ENCODE results near the gene RUSF1. TPM values are rescaled to one million over a fixed set of nuclear protein-coding genes. Genes with fewer than 3 reads are reported as not detected.

The RUSF1 gene
- total RNA-seq, 8 experiments from 2014 or later: 36.8 to 82.0 (median 56.6) TPM

- in situ Hi-C loops (cut with MboI; ENCODE audit: low pct_unique_long_range_greater_than_20kb in 2 of 9, low sequenced_read_pairs in 9 of 9, unreplicated experiment in 9 of 9): loop anchor here in 3 of 9 experiments (25.0 kb wide), 2 partner anchors 390 to 510 kb away; partner anchors contain the start of genes SETD1A (in 2 of the 3) and ZNF267 (in 1 of the 3)
Measured at GRCh38 chr16:31471875-31472708, 36.1 kb downstream of the RUSF1 start, which contains the start of gene TGFB1I1. TSS of gene TGFB1I1 (plus strand) at chr16:31472152. CDS start at chr16:31472189, 37 bp downstream.

DNA sequence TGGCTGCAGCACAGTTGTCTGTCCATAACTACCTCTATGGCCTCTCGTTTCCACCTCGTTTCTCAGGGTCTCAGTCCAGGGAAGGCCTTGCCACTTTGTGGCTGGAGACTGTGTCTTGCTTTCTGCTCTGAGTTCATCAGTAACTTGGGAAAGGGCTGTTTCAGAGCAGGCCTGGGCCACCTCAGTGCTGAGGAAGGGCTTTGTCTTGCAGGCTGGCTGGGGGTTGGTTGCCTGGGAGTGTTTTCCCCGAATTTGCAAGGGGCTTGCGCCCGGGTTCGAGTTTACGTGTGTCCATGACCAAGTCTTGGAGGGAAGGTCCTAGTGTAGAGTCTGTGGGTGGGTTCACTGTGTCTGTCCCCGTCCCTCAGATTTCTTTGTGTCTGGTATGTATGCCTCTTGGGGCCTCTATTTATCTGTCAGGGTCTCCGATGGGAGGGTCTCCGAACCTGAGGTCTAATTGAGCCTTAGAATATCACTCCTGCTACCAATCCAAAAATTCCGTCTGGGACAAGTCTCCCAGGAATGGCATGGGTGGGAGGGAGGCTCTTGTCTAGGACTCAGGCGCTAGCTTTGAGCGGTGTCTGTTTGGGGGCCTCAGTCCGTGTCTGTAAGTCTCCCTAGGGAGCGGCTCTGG is 36.8 kb downstream of the RUSF1 start:
- H3K4me3 ChIP-seq: peak overlapping the region; percentile 24 to 46 (median 36)
- H3K27ac ChIP-seq: peak overlapping the region in 1 of 2 donors; percentile 27
- in situ Hi-C loops (cut with MboI; ENCODE audit: low pct_unique_long_range_greater_than_20kb in 2 of 9, low sequenced_read_pairs in 9 of 9, unreplicated experiment in 9 of 9): loop anchor here in 3 of 9 experiments (25.0 kb wide), 2 partner anchors 391 to 509 kb away; partner anchors contain the start of genes SETD1A (in 2 of the 3) and ZNF267 (in 1 of the 3)
- ATAC-seq (replicated peaks in 6 of 8): peak in 2 of 8 experiments; percentile 2 to 4
- WGBS, 10 experiments: 0 to 57% (median 36%) methylated on average over 1 to 13 of the region's 15 CpGs; no CpG with 5 or more reads in 2 of the 10 experiments
- peaks cover 8 to 10% of the 10 kb centered on the region in 2 donors for H3K4me1 ChIP-seq (replicated peaks in 1 of 2)

More at GRCh38 chr16:31471875-31472708, 36.1 kb downstream of the RUSF1 start, which contains the start of gene TGFB1I1:
- Histone ChIP-seq H3K27ac (peak within 1 kb of the TSS in 1 of 2 donors; percentile 27), H3K4me1 (replicated peaks in 1 of 2) (peaks cover 10 to 11% of the 10 kb centered on the region in 2 donors), H3K4me3 (peak within 1 kb of the TSS; percentile 24 to 46 (median 36))
- WGBS, 10 experiments: 0 to 1% methylated on average over 1 to 15 of the region's 63 CpGs; no CpG with 5 or more reads in 8 of the 10 experiments
- ATAC-seq (replicated peaks in 6 of 8): peak; percentile 52 to 84 (median 72)

GRCh38 chr16:31470615-31471014 is 37.6 kb downstream of the RUSF1 start:
- no peak overlapping the region for H3K4me3 ChIP-seq
- WGBS, 10 experiments: 50 to 86% (median 64%) methylated on average over 1 to 3 of the region's 3 CpGs; no CpG with 5 or more reads in 3 of the 10 experiments
- no peak for ATAC-seq (replicated peaks in 6 of 8)
- in situ Hi-C loops (cut with MboI; ENCODE audit: low pct_unique_long_range_greater_than_20kb in 2 of 9, low sequenced_read_pairs in 9 of 9, unreplicated experiment in 9 of 9): loop anchor here in 3 of 9 experiments (25.0 kb wide), 2 partner anchors 392 to 508 kb away; partner anchors contain the start of genes SETD1A (in 2 of the 3) and ZNF267 (in 1 of the 3)
- H3K27ac ChIP-seq: no peak overlapping the region
- H3K4me1 ChIP-seq (replicated peaks in 1 of 2): peaks cover 8 to 10% of the 10 kb centered on the region in 2 donors

DNA sequence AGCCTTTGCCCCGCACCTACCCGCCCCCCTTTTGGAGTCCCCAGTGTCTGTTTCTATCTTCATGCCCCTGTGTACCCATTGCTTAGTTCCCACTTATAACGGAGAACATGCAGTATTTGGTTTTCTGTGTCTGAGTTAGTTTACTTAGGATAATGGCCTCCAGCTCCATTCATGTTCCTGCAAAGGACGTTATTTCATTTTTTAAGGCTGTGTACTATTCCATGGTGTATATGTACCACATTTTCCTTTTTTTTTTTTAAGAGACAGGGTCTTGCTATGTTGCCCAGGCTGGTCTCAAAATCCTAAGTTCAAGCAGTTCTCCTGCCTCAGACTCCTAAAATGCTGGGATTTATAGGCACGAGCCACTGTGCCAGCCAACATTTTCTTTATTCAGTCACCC is 40.3 kb downstream of the RUSF1 start:
- ATAC-seq (replicated peaks in 6 of 8): no peak
- H3K4me3 ChIP-seq: no peak overlapping the region
- whole genome bisulfite sequencing, 10 experiments: 65 to 100% (median 87%) methylated on average over 2 to 5 of the region's 5 CpGs; no CpG with 5 or more reads in 1 of the 10 experiments
- peaks cover 8 to 10% of the 10 kb centered on the region in 2 donors for H3K4me1 ChIP-seq (replicated peaks in 1 of 2)
- no peak overlapping the region for H3K27ac ChIP-seq
- in situ Hi-C loops (cut with MboI; ENCODE audit: low pct_unique_long_range_greater_than_20kb in 2 of 9, low sequenced_read_pairs in 9 of 9, unreplicated experiment in 9 of 9): loop anchor here in 3 of 9 experiments (25.0 kb wide), 2 partner anchors 394 to 506 kb away; partner anchors contain the start of genes SETD1A (in 2 of the 3) and ZNF267 (in 1 of the 3)

- 60 to 87% (median 80%) methylated on average over 1 to 4 of the region's 5 CpGs; no CpG with 5 or more reads in 5 of the 10 experiments for WGBS, 10 experiments
- no peak overlapping the region for H3K4me3 ChIP-seq
- peak in 3 of 8 experiments; percentile 7 to 63 (median 38) for ATAC-seq (replicated peaks in 6 of 8)
- H3K27ac ChIP-seq: no peak overlapping the region
- in situ Hi-C loops (cut with MboI; ENCODE audit: low pct_unique_long_range_greater_than_20kb in 2 of 9, low sequenced_read_pairs in 9 of 9, unreplicated experiment in 9 of 9): loop anchor here in 3 of 9 experiments (25.0 kb wide), 2 partner anchors 395 to 505 kb away; partner anchors contain the start of genes SETD1A (in 2 of the 3) and ZNF267 (in 1 of the 3)
- peaks cover 8% of the 10 kb centered on the region in 2 donors for H3K4me1 ChIP-seq (replicated peaks in 1 of 2)
Measured at GRCh38 chr16:31467151-31467773, 40.9 kb downstream of the RUSF1 start.

GRCh38 chr16:31466381-31466841 is 41.8 kb downstream of the RUSF1 start:
- Histone ChIP-seq H3K4me3 (no peak overlapping the region), H3K27ac (no peak overlapping the region), H3K4me1 (replicated peaks in 1 of 2) (peaks cover 5 to 6% of the 10 kb centered on the region in 2 donors)
- ATAC-seq (replicated peaks in 6 of 8): peak in 1 of 8 experiments; percentile 7
- in situ Hi-C loops (cut with MboI; ENCODE audit: low pct_unique_long_range_greater_than_20kb in 2 of 9, low sequenced_read_pairs in 9 of 9, unreplicated experiment in 9 of 9): loop anchor here in 3 of 9 experiments (25.0 kb wide), 2 partner anchors 396 to 504 kb away; partner anchors contain the start of genes SETD1A (in 2 of the 3) and ZNF267 (in 1 of the 3)
- 75 to 84% methylated on average over 5 to 7 of the region's 18 CpGs; no CpG with 5 or more reads in 8 of the 10 experiments for WGBS, 10 experiments

GRCh38 chr16:31465788-31466370 is 42.3 kb downstream of the RUSF1 start:
- no peak for ATAC-seq (replicated peaks in 6 of 8)
- in situ Hi-C loops (cut with MboI; ENCODE audit: low pct_unique_long_range_greater_than_20kb in 2 of 9, low sequenced_read_pairs in 9 of 9, unreplicated experiment in 9 of 9): loop anchor here in 3 of 9 experiments (25.0 kb wide), 2 partner anchors 396 to 504 kb away; partner anchors contain the start of genes SETD1A (in 2 of the 3) and ZNF267 (in 1 of the 3)
- 85 to 96% (median 90%) methylated on average over 3 to 10 of the region's 20 CpGs; no CpG with 5 or more reads in 6 of the 10 experiments for WGBS, 10 experiments
- Histone ChIP-seq H3K27ac (no peak overlapping the region), H3K4me1 (replicated peaks in 1 of 2) (peaks cover under 1 to 2% of the 10 kb centered on the region in 2 donors), H3K4me3 (no peak overlapping the region)

GRCh38 chr16:31464781-31465260 is 43.4 kb downstream of the RUSF1 start:
- in situ Hi-C loops (cut with MboI; ENCODE audit: low pct_unique_long_range_greater_than_20kb in 2 of 9, low sequenced_read_pairs in 9 of 9, unreplicated experiment in 9 of 9): loop anchor here in 3 of 9 experiments (25.0 kb wide), 2 partner anchors 397 to 503 kb away; partner anchors contain the start of genes SETD1A (in 2 of the 3) and ZNF267 (in 1 of the 3)
- ATAC-seq (replicated peaks in 6 of 8): no peak
- WGBS, 10 experiments: no CpG with 5 or more reads among the region's 17 CpGs

GRCh38 chr16:31464348-31464769 is 43.8 kb downstream of the RUSF1 start:
- no peak for ATAC-seq (replicated peaks in 6 of 8)
- WGBS, 10 experiments: 87% methylated on average over 3 of the region's 36 CpGs; no CpG with 5 or more reads in 9 of the 10 experiments
- Histone ChIP-seq H3K4me3 (no peak overlapping the region), H3K27ac (no peak overlapping the region), H3K4me1 (replicated peaks in 1 of 2) (peaks cover 0 to 8% of the 10 kb centered on the region in 2 donors)
- in situ Hi-C loops (cut with MboI; ENCODE audit: low pct_unique_long_range_greater_than_20kb in 2 of 9, low sequenced_read_pairs in 9 of 9, unreplicated experiment in 9 of 9): loop anchor here in 3 of 9 experiments (25.0 kb wide), 2 partner anchors 398 to 502 kb away; partner anchors contain the start of genes SETD1A (in 2 of the 3) and ZNF267 (in 1 of the 3)

More at GRCh38 chr16:31464781-31465260, 43.4 kb downstream of the RUSF1 start:
- Histone ChIP-seq H3K4me3 (no peak overlapping the region), H3K4me1 (replicated peaks in 1 of 2) (peaks cover 0 to 8% of the 10 kb centered on the region in 2 donors), H3K27ac (no peak overlapping the region)

- in situ Hi-C loops (cut with MboI; ENCODE audit: low pct_unique_long_range_greater_than_20kb in 2 of 9, low sequenced_read_pairs in 9 of 9, unreplicated experiment in 9 of 9): loop anchor here in 3 of 9 experiments (25.0 kb wide), 2 partner anchors 400 to 500 kb away; partner anchors contain the start of genes SETD1A (in 2 of the 3) and ZNF267 (in 1 of the 3)
- H3K27ac ChIP-seq: no peak overlapping the region
- ATAC-seq (replicated peaks in 6 of 8): no peak
- no peak overlapping the region for H3K4me3 ChIP-seq
- H3K4me1 ChIP-seq (replicated peaks in 1 of 2): peaks cover 7 to 16% of the 10 kb centered on the region in 2 donors
- 81 to 100% (median 94%) methylated on average over 1 to 16 of the region's 35 CpGs; no CpG with 5 or more reads in 4 of the 10 experiments for WGBS, 10 experiments
Measured at GRCh38 chr16:31461921-31462804, 46.0 kb downstream of the RUSF1 start.
